Measurements from ENCODE around the gene DLGAP4.

DNA sequence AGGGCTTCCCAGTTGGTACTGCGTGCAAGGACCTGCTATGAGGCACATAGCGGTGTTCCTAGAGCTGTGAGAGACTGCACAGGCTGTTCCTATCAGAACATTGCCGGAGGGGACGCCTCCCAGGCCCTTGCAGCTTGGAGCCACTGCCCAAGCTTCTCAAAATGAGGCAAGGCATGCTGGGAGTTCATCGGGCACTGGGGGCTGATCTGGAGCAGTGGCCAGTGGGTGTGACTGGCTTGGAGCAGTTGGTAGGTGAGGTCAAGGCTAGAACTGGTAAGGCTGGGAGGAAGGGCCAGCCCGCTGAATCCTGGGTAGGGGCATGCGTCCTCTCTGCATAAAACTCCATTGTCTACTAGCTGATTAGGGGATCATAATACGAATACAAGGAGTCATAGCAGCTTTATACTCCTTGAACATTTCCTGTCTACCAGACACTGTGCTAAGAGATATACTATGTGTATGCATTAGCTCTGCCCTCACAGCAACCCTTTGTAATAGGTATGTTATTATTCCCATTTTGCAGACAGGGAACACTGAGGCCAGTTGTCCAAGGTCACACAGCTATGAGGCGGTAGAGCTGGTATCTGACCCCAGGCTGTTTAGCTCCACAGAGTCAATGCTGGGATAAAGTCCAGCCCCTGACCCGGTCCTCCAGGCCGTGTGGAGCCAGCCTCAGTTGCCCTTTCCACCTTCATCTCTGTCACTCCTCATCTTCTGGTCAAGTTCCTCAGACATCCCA is 53.7 kb downstream of the DLGAP4 start:
- TF ChIP-seq, protein P1, sequence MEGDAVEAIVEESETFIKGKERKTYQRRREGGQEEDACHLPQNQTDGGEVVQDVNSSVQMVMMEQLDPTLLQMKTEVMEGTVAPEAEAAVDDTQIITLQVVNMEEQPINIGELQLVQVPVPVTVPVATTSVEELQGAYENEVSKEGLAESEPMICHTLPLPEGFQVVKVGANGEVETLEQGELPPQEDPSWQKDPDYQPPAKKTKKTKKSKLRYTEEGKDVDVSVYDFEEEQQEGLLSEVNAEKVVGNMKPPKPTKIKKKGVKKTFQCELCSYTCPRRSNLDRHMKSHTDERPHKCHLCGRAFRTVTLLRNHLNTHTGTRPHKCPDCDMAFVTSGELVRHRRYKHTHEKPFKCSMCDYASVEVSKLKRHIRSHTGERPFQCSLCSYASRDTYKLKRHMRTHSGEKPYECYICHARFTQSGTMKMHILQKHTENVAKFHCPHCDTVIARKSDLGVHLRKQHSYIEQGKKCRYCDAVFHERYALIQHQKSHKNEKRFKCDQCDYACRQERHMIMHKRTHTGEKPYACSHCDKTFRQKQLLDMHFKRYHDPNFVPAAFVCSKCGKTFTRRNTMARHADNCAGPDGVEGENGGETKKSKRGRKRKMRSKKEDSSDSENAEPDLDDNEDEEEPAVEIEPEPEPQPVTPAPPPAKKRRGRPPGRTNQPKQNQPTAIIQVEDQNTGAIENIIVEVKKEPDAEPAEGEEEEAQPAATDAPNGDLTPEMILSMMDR (IDR thresholded peaks at IDR 0.05) = no peak
- no peak for TF ChIP-seq POLR2A (IDR thresholded peaks at IDR 0.05)
